HG03457 (cell line): Measurements from ENCODE around the gene IQSEC1.

Source experiments
- ATAC-seq: cut with Tn5 transposase; IDR thresholded peaks from one replicate; pipeline ENCODE4 v1.9.1; 2021; ENCODE audit warnings: moderate number of reproducible peaks; ENCODE audit not compliant: unreplicated experiment

Gene IQSEC1

DNA sequence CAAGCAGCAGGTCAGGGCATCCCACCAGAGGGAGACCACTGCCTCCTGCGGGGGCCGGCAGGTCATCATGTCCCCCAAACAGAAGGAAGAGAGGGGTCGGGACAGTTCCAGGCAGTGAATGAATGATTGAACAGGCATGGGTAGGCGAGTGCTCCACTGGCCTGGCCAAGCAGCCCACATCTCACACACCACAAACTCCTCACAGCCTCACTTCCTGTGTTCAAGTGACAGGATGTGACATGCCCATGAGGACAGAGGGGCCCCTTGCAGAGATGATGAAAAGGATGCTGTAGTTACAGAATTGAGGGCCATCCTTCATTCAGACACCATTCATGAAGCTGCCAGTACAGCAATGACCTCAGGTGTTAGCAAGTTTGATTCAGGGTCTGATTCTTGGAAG lies 3.7 kb downstream of the IQSEC1 start:
- ATAC-seq = peak; percentile 42

DNA sequence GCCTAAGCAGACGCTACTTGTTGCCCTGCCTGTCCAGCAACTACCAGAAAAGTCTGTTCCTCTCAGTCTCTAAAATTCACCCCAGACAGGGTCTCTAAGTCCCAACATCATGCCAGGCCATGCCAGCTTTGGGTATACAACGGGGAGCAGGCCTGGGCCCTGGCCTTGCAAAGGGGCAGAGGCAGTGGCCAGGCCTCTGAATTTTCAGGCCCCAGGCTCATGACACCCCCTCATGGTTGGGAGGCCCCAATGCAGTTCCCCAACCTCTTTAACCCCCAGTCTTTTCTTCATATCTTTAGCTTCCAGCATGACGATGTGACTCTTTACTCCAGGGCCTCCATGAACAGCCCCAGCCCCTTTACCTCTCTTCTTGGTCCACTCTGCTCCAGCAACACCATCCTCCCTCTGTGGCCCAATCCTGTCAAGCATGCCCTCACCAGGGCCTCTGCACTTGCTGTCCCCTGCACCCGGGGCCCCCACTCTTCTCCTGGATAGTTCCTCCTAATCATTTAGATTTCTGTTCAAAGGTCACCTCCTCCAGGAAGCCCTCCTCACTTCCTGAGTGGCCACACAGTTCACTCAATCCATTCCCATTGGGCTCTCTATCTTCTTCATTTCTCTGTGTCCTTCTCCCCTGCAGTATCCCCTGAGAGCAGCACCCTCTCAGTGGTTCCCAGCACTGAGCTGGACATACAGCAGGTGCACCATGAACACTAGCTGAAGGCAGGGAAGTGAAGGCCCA lies 4.8 kb downstream of the IQSEC1 start:
- no peak for ATAC-seq

DNA sequence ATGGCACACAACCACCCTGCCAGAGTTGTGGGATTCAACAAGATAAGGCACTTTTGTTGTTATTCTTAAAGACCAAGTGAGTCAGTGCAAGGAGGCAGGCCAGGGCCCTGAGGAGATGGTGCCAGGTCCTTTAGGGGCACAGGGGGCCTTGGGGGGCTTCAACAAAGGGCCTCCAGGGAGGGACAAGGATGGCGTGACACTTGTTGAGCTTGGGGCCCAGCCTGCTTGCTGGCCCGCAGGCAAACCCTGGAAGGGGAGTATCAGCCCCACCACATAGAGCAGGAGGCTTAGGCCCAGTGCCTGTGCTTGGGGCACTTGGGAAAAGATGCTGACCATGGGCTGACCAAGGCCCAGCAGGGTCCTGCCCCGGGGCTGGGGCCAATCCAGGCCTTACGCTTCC lies 5.5 kb downstream of the IQSEC1 start:
- ATAC-seq = no peak

DNA sequence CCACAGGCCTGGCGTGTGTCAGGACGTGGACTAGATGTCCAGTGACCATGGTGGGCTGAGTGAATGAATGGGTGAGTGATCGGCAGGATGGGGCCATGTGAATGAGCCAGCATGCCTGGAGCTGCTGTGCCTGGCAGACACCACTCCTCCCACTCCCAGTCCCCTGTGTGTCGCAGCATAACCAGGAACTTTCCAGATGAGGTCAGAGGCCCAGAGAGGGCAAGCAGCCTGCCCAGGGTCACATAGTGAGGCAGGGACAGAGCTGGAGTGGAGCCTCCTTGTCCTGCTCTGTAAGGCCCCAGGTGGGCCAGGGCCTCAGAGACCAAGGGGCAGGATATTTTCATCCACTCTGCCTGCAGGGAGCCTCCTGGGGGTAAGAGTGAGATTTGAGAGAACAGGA lies 6.4 kb downstream of the IQSEC1 start:
- ATAC-seq = no peak

DNA sequence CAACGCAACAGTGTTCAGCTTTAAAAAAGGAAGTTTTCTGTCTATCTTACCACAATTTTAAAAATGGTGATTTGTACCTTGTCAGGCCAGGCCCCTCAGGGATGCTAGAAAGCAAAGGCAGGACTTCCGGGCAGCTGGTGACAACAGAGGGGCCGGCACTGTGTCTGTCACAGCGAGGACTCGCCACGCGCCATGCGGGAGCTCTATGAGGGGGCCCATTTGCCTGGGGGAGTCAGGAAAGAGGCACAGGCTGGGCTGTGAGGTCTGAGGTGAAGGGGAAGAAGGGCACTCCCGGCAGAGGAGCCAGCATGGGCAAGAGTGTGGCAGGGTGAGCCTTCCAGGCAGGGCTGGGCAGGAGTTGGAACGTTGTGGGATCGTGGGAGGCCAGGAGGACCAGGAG lies 7.0 kb downstream of the IQSEC1 start:
- no peak for ATAC-seq

DNA sequence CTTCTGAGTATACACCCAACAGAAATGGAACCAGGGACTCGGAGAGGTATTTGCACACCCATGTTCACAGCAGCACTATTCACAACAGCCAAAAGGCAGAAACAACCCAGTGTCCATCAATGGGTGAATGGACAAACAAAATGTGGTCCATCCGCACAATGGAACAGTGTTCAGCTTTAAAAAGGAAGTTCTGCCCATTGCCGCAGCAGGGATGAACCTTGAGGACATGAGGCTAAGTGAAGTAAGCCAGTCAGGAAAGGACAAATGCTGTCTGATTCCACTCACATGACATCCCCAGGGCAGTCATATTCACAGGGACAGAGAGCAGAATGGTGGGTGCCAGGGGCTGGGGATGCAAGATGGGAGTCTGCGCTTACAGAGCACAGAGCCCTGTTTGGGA lies 7.5 kb downstream of the IQSEC1 start:
- ATAC-seq = no peak

DNA sequence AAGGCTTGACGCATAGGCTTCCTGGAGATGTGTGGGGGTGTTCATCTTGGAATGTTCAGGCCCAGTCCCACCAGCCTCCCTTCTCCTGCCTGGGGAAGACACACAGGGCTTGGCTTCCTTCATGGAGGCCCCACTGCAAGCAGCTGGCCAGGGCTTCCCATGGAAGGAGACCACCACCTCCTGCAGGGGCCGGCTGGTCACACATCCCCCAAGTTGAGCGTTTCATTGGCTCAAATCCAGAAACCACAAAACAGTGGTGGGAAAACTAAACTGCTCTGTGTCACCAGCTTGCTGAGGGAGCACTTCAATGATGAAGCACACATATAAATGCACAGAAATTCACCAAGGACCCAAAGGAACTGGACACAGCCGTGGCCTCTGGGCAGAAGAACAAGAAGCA lies 8.3 kb downstream of the IQSEC1 start:
- no peak for ATAC-seq

DNA sequence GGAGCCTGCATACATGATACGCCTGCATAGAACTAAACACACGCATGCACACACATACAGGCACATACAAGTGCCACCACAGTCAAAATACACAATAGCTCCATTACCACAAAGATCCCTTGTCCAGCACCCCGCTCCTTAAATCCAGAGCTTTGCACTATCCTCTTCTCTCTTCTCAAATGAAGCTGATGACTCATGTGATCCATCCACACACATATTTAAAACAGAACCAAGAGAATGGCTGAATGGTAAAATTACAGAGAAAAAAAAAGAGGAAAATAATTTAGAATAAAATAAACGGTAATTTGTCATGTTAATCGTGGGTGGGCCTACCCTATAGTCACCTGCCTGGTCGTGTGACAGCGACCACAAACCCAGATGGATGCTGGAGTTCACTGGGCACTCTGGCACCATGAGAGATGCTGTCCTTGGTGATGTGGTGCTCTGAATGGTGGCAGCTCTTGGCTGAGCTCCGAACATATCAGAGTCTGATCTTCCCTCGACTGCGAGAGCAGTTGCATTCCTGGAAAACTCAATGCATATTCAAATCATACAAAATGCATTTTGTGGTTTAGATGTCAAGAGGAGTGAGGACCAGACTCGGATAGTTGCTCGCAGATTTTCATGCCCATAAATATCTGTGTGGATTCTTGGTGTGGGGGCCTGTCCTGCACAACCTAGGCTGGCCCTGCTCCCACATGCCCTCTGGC lies 8.9 kb downstream of the IQSEC1 start:
- no peak for ATAC-seq

DNA sequence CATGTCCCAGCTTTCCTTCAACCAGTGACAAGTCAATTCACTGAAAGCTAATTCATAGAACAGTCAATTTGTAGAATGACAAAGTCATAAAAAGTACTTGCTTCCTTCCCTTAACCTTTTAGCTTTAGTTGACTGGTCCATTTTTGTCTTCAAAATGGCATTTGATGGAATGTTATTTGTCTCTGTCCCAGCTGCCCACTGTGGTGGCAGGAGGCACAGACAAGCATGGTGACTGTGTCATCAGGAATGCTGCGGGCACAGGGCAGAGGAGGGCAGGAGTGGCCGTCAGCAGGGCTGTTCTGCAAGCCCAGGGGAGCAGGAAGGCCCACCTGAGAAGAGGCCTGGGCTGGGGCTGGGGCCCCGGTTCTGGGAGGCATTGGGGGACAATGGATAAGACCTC lies 10.0 kb downstream of the IQSEC1 start:
- ATAC-seq = no peak

DNA sequence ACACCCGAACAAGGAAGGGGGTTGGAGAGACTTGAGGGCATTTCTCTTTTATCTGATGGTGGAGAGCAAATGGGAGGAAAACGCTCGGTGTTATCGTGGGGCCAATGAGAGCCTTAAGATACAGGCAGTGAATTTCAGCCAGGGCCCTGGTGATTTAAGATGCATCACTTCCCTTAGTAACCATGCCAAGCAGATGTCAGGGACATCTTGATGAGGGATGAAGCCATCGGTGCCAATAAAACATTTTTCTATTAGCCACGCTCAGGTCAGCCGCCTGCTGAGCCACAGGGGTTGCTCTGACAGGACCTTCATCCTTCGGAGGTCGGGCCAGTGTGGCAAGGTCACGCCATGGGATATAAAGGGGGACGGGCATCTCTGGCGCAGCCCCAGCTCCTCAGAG lies 10.6 kb downstream of the IQSEC1 start:
- no peak for ATAC-seq

DNA sequence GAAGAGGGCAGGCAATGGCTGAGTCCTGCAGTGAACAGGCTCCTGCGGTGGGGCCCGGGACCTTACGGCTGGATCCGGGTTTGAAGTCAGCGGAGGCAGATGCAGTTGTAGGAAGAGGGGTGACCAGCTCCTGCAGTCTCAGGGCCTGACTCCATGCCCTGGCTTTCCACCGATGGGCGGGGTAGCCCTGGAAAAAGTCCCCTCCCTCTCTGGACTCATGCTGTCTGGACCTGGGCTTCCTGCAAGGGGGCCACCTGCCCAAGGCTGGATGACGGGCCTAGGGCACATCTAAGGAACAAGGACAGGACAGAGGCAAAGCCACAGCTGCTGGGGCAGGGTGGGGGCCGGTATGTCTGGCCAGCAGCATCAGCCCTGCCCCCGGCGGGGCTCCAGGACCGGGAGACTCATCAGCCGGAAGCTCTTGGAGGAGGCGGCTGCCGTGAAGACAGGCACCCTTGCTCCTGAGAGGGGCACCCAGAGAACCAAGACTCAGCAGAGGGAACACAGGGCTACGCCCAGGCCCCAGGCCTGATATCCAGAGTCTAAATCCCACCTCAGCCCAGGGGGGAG lies 12.8 kb downstream of the IQSEC1 start:
- no peak for ATAC-seq

DNA sequence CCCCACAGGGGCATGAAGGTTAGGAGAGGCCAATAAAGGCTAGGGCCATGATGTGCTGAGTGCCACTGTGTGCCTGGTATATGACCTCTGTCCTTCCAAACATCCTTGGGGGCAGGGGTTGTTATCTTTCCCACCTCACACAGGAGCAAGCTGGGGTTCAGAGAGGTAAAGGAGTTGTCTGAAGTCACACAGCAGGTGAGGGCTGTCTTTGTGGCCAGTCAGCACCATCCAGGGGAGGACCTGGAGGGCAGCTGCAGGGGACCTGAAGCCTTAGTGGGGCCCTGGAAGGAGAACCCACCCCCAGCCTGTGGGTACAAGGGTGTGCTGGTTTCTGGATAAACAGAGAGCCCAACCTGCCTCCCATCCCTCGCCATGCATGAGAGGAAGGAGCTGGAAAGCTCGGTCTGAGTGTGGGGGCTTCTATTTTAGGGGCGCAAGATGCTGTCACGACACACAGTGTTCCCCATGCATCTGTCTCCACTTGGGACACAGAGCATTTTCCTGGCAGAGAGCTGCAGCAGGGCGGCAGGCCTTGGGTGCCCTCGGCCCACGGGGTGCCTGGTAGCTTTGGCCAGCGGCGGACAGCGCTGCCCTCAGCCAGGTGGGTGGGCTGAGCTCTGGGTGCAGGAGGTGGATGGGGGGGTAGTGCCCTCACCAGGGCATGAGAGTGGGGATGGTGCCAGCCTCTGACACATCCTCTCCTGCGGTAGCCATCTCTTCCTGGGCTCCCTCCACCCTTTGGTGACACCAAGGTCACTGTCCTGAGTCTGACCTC lies 14.7 kb downstream of the IQSEC1 start:
- no peak for ATAC-seq

DNA sequence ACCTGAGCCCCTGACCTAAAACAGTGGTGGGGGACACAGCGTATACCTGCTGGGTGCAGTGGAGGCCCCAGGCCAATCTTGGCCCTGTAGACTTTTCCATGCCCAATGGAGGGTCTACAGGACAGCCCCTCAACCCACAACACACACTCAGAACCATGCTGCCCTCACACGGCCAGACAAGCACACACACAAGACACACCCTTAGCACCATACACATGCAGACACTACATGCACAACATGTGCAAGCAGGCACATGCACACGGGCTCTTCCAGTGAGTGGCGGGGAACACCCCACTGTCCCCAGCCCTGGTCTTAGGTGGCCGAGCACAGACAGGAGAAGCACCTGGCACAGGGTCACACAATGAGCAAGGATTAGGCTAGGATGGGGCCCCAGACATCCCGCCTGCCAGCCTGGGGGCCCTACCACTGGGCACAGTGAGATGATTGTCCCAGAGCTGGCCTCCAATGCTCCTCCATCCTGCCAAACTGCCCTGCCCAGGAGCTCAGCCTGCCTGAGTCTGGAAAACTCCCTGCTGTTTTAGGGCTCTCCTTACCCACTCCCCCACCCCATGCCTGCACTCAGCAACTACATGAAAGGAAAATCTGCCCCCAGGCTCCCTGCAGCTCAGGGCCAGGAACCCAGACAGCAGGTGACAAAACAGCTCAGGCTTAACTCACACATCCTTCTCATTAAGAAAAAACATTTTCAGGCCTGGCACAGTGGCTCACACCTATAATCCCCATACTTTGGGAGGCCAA lies 15.8 kb downstream of the IQSEC1 start:
- ATAC-seq = no peak

DNA sequence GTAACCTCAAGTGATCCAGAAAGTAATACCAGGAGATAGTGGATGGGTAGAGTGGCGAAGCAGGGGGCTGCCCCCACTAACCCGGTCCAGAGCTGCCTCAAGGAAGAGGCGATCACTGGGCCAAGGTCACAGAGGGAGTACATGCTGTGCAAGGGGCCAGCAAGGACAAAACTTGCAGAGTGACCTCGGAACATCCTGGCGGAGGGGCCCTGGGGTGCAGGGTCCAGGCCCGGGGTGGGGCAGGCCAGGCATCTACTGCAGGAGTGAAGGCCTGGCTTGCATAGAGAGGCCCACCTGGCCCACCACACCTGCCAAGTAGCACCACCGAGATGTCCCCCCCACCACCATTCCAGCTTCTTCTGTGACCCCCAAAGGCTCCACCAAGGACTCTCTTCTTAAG lies 17.6 kb downstream of the IQSEC1 start:
- ATAC-seq = no peak

DNA sequence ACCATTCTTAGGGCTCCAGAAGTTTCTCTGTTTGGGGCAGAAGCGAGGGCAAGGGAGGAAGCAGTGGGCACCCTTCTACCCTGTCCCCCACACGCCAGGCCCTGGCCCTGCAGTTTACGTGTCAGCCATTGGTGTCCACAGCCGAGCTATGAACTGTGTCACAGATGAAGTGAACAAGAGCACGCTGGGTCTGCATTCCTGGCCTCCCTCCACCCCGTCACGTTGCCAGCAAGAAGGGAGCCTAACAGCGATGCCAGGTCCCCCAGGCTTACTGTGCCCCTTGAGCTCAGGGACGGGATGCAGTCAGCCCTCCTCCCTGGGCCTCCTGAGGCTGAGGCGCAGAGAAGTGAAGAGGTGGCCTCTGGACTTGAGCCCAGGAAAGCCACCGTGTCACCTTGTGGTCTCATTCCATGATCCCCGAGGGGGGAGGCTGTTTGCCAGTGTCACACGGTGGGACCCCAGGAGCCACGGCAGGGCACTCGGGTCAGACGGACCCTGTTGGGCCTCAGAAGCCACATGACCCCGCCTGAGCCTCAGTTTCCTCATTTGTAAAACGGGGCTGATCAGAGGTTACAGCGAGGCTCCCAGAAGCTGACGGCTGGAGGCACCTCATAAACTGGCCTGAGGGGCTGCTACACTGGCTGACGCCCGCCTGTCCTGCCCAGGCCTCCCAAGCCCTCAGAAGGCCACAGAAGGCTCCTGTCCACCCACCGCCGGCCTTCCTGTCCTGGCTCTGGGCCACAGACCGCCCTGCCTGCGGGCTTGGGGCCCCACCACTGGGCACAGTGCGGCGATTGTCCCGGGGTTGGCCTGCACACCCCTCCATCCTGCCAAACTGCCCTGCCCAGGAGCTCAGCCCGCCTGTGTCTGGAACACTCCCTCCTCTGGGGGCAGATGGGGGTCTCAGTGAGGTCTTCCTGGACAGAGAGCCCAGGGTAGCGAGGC lies 18.6 kb downstream of the IQSEC1 start:
- ATAC-seq = no peak

DNA sequence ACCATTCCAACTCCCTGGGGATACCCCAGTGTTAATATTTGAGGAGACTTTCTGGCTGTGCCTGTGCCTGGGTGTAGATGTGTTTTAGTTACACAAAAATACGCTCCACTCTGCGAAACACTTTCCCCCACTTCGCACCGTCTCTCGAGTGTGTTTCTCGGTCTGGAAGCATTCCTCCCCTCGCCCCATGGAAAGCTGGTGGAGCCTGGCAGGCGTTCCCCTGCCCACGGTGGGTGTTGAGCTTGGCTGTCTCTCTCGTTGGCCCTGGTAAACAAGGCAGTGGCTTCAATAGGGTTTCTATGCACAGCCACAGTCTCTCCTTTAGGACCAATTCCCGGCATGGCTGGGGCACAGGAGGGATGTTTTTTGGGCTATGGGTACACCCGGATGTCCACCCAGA lies 19.3 kb downstream of the IQSEC1 start:
- ATAC-seq = no peak

DNA sequence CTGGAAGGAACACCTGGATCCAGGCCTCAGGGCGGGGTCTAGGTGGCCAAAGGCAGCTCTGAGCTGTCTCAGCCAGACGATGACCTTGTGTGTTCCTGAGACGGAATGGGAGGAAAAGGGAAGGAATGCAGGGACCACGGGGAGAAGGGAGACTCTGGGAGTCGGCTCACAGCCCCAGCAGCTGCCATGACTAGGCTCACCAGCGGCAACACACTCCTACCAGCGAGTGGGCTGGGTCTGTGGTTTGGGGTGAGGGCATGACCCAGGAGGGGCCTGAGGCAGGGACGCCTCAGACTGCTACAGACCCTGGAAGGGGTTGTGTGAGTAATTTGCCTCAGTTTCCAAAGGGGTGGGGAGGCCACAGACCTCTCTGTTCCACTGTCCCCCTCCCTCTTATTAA lies 19.8 kb downstream of the IQSEC1 start:
- ATAC-seq = no peak

DNA sequence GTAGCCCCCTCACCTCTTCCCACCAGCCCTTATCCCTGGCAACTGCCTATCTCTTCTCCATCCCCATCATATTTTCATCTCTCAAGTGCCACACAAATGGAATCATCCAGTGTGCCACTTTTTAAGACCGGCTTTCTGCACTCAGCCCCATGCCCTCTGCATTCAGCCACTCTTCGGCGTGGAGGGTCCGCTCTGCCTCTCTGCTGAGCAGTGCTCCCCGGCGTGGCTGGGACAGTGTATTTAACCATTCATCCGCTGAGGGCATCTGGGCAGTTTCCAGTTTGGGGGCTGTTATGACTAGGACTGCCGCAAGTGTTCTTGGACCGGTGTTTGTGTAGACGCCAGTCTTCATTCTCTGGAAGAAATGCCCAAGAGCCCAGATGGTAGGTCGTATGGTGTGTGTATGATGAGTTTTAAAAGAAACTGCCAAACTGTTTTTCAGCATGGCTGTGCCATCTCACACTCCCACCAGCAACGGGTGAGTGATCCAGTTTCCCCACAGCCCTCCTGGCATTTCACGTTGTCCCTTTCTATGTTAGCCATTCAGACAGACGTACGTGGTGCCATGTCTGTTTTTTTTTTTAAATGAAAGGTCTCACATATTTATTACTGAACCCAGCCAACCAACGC lies 20.9 kb downstream of the IQSEC1 start:
- ATAC-seq = no peak

DNA sequence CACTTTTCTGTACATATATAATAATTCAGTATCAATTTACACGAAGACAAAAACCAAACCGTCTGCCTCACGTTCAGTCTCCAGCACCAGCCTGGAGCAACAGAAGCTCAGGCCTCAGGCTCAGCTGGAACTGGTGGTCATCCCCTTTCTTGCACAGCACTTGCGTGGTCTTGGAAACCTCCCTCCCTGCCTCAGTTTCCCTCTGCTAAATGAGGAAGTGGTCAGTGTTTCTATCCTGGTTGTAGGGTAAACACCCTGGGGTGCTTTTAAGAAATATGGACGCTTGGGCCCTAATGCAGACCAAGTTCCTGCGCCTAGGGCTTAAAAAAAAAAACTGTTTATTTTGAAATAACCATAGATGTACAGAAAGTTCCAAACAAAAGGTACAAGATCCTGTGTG lies 21.6 kb downstream of the IQSEC1 start:
- no peak for ATAC-seq
